ENCODE results near the gene PPP2R2B.
A peak's percentile ranks its signal among the peaks of the same experiment; 100 is the strongest.
"Not testable (repeated sequence)": the region's sequence is repeated elsewhere in the genome, so short reads cannot be mapped to it uniquely, and the experiment has no call there.

Gene PPP2R2B

DNA sequence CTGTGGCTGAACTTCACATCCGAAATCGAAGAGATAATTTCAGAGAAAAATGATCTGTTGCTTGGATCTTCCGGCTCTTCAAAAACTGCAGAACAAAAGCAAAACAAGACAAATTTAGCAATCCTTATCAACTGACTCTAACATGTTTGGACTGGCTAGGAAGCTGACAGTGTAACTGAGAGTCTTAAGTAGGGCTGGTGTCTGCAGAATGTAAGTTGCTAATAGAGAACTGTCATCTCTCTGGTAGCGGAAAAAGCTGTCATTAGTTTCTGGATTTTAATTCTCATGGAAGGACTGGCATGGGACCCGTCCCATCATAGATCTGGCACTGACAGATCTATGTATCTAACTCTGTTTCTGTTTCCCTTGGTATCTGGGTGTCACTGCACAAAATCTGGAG, 278.2 kb downstream of the PPP2R2B start:
- DNase-seq (ENCODE audit: low spot score), result no peak

DNA sequence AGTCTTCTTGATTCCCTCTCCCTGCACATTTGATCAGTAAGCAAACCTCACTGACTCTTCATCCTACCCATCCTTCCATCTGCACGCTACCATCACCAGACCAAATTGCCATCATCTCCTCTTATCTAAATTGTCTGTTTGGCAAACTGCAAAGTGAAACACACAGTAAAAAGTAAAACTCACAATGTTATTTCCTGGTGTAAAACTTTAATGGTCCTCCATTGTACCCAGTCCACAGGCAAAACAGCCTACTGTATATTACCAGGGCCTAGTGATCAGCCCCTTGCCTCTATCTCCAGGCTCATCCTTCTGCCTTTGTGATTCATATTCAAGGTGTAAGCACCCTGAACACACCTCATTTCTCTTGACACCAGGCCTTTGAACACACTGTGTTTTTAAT, 279.3 kb downstream of the PPP2R2B start:
- DNase-seq (ENCODE audit: low spot score), result no peak

DNA sequence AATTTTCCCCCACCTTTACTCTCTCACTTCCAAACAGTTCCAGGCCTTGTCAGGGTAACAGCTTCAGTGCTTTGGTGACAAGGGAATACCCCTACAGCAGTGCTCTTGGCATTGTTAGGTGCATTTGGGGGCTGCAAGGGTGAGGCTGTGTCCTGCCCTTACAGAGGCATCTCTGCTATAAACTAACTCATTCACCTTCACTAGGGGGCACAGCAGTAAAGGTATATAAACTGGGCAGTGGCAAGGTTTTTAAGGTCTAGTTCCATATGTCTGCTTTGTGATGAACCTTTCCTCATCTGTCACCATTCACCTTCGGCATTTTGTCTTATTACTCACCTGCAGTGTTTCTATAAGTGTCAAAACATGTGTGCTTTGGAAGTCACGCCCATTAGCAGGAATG, 283.5 kb downstream of the PPP2R2B start:
- no peak for DNase-seq (ENCODE audit: low spot score)

DNA sequence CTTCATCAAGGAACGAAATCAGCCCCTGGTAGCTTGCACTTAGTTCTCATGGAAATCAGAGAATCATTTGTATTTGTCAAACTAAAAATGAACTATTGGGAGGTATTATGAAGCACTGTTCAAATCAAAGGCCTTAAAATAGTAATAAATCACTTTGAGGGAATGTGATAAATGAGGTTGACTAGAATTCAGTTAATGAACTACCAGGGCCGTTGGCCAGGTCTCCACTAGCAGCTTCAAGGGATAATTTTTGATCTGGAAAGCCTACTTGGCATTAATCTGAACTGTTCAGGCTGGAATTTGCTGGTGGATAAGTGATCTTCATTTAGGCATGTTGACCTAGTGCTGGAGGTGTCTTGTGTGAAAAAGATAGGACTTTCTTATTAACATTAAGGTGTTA, 286.2 kb downstream of the PPP2R2B start:
- DNase-seq (ENCODE audit: low spot score), result no peak

DNA sequence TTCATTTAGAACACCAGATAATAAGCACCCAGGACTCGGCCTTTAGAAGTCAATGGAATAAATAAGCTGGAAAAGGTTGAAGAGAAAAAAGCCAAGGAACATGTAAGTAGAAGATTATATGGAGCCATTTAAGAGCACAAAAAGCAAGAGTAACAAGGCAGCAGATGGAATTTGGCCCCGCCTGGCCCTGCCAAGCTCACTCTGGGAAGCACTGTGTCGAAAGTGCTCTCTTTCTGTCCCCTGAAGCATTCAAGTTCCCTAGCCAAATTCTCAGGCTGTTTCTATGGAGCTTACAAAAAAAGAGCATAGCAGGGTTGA, 289.6 kb downstream of the PPP2R2B start:
- peak; percentile 58 for DNase-seq (ENCODE audit: low spot score)

DNA sequence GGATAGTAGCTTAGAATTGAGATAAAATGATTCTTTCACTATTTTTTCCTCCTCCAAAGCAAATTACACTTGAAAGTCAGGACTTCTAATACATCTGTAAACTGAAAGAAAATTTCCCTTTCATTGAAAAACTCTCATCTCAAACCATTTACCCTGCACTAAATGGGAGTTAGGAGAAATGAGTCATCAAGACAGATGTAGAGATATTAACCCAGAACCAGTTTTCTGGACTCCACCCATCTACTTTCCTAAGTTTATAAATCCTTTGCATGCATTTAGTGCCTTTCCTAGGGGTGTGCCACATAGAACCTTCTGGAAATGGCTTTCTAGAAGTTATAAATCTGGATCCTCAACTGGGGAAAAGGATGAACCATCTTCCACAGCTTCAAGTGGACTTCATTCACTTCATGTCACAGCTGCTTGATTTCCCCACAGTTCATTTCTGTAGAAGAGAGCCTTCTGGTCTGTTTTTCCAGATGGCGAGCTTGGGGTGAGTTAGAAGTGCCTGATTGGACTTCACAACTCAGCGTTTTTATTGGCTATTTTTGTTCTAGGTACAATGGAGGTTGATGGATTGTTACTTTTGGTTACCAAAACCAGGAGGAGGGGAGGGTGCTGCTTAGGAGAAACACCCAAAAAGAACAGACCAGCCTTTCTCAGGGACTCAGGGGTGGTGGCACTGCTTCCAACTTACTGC, 290.1 kb downstream of the PPP2R2B start:
- no peak for DNase-seq (ENCODE audit: low spot score)

DNA sequence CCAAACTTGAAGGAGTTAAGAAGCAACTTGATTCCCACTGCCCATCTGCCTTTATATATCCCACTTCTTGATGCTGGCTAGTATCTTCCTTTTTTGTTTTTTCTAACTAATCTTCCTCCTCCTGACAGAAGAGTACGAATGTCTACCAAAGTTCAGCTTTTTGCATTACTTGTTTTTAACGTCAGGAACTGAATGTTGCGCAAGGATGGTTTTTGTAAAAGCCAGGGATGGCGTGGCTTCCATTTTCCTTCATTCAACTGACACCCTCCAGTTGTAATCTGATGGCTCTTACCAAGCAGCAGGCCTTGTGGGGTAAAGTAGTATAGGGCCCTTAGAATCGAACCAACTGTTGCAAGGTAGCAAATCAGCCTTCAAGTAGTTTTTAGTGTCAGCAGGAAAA, 291.8 kb downstream of the PPP2R2B start:
- DNase-seq (ENCODE audit: low spot score), result no peak

DNA sequence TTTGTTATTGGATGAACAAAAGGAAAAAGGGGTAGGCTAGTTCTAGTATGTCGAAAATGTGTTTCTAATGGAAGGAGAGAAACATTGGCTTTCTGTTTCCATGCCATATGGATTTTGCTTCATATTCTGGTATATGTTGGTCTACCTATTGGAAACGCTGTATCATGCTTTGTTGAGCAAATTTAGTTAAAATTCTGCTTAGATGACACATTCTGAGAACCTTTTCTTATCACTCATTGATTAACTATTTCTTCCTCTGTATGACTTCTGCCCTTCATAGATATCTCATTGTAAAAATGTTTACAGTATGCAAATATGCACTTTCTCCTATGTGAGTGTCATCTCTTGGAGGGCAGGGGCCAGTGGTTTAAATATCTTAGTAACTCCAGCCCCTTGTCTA, 293.8 kb downstream of the PPP2R2B start:
- no peak for DNase-seq (ENCODE audit: low spot score)

DNA sequence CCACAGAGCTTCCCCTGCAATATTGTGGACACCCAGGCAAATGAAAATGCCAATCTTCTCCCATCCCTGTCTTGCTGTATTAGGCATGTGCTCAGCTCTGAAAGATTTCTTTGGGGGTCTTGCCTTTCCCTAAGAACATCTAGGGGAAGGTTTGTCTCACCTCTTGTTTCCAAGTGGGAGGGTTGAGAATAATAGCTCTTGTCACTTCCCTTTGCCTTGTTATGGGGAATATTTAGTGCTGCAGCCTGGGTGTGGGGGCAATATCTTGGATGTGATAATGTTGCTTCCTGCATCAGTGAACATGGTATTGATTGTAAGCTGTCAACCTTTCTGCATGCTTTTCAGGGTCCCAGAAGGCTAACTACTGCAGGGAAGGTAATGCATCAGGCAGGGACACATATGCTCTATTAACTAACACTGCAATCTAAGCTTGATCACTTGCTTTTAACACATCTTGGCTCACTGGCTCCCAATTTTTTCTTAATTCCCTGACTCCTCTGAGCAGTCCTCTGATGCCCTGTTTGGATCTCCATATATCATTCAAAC, 296.4 kb downstream of the PPP2R2B start:
- DNase-seq (ENCODE audit: low spot score), result no peak

DNA sequence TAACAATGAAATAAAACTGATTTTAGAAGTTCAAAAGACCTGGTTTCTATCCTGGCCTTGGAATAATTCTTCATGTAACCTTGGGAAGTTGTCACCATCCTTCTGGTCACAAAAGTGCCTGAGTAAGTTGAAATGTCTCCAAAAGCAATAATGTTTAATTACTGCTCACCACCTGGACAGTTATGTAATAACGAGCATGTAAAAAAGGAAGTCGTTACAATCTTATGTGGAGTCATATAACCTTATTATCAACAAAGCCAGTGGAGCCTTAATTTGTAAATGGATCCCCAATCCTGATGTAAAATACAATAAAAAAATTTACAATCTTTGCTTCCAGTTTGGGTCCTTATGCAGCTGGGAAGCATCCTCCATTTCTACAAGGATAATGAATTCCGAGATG, 298.3 kb downstream of the PPP2R2B start:
- DNase-seq (ENCODE audit: low spot score), result no peak

DNA sequence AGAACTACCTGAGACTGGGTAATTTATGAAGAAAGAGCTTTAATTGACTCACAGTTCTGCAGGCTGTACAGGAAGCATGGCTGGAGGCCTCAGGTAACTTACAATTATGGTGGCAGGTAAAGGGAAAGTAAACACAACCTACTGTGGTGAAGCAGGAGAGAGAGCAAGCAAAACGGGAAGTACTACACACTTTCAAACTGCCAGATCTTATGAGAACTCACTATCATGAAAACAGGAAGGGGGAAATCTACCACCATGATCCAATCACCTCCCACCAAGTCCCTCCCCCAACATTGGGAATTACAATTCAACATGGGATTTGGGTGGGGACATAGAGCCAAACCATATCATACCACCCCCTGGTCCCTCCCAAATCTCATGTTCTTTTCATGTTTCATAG, 303.8 kb downstream of the PPP2R2B start:
- no peak for DNase-seq (ENCODE audit: low spot score)

DNA sequence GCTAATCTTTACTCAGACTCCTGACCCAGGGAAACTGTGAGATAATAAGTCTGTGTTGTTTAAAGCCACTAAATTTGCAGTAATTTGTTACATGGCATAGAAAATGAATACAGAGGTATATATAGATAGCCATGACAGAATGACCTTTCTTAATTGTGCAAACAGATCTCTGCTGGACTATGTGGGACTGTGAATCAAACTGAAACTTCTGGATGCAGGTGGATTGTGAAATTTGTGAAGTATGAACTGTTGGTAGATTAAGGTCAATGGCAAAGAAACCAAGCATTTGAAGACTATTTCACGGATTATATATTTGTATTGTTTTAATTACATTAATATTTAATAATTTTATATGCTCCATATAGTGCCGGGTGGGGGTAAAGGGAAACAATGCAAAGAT, 310.4 kb downstream of the PPP2R2B start:
- no peak for DNase-seq (ENCODE audit: low spot score)

DNA sequence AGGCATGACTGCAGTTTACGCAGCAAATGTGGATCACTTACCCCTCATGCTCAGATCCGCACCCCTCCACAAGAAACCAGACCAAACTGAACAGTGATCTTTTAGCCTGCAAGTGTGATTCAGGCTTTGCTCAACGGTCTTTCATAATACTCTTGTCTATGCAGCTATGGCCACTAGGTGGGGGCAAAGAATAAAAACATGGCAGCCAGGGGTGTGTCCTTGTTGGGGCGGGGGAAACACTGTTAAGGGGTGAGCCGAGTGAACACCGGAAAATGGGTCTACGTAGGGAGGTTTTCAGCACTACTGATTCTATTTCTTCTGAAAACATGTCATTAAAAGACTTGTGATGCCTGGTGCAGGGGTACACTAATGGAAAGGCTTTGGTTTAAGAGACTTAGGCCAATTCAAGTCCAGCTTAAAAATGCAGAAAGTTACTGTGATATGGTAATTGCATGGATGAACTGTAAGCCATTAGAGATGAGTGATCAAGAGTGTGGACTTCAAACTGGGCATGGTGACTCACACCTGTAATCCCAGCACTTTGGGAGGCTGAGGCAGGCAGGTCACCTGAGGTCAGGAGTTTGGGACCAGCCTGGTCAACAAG, 312.7 kb downstream of the PPP2R2B start:
- DNase-seq (ENCODE audit: low spot score), result peak; percentile 84

DNA sequence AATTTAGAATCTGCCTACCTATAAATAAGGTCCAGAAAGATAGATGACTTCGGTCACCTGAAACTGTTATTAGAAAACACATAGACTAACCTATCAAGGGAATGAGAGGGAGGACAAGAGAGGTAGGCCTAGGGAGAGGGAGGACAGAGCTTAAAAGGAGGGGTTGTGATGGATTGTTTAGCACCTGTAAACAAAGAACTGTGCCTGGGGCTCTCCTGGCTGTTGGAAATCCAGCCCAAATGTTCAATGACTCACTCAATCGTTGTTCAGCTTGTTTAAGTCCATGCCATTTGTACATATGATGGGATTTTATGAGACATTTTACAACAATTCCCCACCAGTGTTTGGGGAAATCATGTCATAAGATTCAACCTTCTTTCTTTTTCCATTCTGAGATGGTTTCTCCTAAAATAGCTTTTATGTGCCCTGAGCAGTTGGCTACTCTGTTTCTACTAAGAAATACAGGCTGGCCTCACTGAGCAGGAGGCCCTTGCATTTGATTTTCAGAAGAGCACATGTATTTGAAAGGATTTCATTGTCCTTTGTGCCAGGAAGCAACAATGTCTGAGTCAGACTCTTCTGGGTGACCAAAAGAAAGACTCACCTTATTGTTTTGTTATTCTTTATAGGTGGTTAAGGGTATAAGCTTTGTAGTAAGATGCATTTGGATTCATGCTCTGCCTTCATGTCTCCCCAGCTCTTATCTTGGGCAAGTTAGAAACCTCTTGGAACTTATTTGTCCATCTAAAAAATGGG, 314.4 kb downstream of the PPP2R2B start:
- DNase-seq (ENCODE audit: low spot score), result peak; percentile 54

DNA sequence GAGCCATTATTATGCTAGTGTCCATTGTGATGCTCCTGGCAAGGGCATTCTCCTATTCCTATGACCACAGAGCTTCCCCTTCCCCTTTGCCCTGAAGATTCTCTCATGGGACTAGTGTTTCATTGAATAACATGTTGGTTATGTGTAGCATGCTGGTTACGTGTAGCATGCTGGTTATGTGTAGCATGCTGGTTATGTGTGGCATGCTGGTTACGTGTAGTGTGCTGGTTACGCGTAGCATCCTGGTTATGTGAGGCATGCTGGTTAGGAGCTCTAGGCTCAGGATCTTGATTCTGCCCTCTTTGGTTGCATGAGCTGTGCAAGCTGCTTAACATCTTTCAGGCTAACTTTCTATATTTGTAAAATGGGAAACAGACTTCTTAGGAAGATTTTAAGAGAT, 316.1 kb downstream of the PPP2R2B start:
- DNase-seq (ENCODE audit: low spot score), result no peak

DNA sequence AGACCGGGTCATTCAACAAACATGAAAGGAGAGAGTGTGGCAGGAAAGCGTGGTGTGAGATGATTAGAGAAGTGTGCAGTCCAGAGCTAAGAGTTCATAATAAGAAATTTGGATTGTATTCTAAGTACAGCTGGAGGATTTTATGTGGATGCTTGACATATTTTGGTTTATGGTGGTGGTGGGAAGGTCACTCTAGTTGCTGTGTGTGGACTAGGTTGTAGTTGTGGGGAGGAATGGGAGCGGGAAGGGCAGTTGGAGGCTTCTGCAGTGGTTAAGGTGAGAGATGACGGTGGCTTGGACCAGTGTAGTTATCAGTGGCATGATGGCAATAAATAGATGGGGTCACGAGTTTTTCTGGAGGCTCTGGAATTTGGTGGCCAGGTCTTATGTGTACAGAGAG, 316.8 kb downstream of the PPP2R2B start:
- no peak for DNase-seq (ENCODE audit: low spot score)

DNA sequence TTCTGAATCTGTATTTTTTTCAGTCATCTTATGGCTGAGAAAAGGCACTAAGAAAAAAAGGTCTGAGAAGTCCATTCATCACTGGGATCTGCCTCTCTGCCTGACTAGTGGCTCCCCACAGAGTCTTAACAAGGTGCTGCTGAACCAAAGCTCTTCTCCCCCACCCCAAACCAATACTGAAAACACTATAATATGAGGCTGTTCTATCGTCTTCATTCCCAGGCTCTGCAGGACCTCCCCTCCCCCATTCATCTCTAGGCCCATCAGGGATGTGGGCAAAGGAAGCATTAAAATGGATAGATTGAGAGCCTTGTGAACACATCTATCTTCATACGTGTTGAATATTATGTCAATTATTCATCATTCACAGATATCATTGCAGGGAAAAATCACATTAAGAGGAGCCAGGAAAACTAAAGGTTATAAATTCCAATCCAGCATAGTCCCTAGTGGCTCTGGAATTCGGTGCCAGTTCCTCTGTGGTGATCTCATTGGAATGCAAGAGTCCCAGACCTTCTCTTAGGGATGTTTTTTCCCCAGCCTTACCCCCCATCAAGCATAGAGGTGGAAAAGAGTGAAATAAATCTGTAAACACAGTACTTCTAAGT, 318.2 kb downstream of the PPP2R2B start:
- DNase-seq (ENCODE audit: low spot score), result no peak

DNA sequence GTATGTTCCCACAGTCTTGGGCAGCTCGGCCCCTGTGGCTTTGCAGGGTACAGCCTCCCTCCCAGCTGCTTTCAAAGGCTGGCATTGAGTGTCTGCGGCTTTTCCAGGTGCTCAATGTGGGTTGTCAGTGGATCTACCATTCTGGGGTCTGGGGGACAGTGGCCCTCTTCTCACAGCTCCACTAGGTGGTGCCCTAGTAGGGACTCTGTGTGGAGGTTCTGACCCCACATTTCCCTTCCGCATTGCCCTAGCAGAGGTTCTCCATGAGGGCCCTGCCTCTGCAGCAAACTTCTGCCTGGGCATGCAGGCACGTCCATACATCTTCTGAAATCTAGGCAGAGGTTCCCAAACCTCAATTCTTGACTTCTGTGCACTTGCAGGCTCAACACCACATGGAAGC, 321.7 kb downstream of the PPP2R2B start:
- DNase-seq (ENCODE audit: low spot score), result not testable (repeated sequence)

DNA sequence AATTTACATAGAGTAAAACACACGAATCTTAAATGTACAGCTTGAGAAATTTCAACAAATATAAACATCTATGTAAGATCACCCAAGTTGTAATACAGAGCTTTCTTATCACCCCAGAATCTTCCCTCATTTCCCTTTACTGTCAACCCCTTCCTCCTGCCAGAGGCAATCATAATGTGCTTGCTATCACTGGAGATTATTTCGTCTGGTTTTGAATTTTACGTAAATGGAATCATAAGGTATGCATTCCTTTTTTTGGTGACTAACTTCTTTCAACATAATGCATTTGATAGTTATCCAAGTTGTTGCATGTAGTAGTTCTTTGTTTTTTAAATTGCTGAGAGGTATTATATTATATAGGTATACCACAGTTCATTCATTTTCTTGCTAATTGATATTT, 325.1 kb downstream of the PPP2R2B start:
- DNase-seq (ENCODE audit: low spot score), result no peak

DNA sequence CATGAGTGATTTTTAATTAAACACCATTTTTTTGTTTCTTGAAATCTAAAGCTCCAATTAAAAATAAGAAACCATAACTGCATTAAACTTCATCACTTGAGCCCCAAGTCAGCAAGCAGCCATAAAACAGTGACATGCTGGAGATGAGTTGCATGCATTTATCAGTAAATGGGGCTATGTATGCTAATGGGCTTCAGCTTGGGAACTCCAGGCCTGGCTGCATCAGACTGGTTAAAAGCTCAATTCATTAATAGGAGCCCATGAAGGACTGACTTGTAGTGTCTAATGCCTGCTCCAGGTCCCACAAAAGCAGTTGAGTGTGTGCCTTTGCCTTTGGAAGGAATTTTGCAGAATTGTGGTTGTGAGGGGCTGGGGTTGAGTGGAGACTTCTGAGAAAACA, 328.9 kb downstream of the PPP2R2B start:
- no peak for DNase-seq (ENCODE audit: low spot score)

DNA sequence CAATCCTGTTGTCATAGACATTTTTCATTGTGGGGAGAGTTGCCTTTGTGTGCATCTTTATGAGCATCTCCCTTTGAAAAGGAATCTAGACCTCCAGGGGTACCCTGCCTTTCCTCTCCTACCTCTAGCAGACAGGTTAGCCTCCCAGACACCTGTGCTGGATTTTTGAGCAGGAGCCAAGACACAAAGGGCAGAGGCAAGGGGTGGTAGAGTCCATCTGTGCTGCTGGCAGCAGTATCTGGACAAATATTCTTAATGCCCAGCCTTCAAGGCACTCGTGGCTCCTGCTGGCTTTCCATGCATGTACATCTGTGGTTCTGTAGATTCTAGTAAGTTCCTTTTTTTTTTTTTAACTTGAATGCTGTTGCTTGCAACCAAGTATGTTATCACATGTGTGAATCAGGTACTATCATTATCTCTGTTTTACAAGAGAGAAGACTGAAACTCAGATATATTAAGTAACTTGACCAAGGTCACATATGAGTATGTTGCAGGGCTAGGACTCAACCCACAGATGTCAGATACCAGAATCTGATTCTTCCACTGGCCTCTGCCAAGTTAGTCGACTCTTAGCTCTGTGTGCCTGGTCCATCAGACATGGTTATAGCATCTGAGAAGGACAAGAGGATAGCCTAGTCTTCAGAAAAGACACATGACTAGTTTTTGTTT, 329.6 kb downstream of the PPP2R2B start:
- no peak for DNase-seq (ENCODE audit: low spot score)

DNA sequence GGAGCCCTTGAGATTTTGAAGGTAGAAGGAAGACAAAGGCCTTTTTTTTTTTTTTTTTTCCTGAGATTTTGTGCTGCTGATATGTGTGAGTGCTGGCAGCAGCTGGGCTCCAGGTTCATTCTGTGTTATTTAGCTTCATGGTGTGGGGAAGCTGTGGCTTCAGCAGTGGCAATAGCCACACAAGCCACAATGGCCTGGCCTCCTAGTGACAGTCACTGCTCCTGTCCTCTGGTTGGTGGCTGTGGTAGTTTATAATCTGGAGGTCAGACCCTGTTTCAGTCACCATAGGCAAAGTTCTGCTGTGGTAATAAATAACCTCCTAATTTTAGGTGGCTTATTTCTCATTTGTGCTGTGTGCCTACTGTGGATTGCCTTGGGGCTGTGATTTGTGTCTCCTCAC, 334.3 kb downstream of the PPP2R2B start:
- DNase-seq (ENCODE audit: low spot score), result no peak
